ENCODE measurements around the gene LMOD3. TPM values are rescaled to one million over a fixed set of nuclear protein-coding genes. Genes with fewer than 3 reads are reported as not detected.

The LMOD3 gene
- total RNA-seq, 2 experiments from 2014 or later = not detected

DNA sequence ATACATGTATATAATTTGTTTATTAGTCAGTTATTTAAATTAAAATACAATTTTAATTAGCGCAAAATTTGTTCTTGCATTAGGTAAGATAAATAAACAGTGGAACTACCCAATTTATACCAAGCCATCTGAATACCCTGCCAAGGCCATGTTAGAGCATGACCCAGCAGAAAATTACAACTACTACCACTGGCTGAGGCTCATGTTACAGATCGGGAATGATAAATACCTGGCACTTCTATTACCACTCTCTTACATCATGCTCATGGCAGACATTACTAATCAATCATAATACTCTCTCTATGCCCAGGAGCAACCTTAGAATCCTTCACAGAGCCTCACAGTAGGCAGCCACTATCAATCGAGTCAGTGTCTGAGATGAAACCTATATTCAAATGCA lies 21.2 kb upstream of the LMOD3 start:
- H3K27me3 Mint-ChIP-seq = peaks cover 30% of the 10 kb centered on the region
- POLR2A ChIA-PET = no interaction called here
- H3K4me3 Mint-ChIP-seq = no peak overlapping the region
- no peaks in the 10 kb centered on the region for H3K9me3 Mint-ChIP-seq
- H3K36me3 Mint-ChIP-seq (ENCODE audit: low read depth) = no peaks in the 10 kb centered on the region
- CTCF ChIA-PET = no interaction called here
- H3K4me1 Mint-ChIP-seq = no peaks in the 10 kb centered on the region
- DNase-seq = no peak
- no peak overlapping the region for H3K27ac Mint-ChIP-seq

DNA sequence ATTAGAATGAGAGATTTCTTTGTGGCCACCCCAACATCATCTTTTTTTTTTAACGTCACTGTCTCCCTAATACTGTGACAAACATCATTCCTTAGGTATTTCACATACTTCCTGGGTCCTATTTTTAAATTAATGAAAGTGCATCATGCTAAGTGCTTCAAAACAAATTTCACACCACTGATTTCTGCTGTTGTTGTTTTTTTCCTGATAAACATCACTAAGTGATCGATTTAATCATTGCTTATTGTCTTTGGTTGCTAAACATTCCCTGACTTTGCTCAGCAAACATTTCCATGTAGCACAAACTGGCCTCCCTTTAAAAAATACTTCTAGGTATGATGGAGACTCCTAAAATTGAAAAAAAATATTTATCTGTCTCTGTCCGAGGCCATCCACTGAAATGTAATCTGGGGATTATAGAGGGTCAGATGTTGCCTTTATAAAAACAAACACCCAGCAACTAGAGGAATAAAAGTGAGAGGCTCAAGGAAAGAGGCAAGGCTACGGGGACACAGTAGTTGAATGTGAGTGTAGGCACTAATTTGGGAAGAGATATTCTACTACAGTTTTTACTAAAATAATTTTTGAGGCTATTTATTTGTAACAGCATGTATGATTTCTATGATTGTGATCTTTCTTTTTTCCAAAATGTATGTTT lies 20.5 kb upstream of the LMOD3 start:
- Mint-ChIP-seq H3K27me3 (peaks cover 30% of the 10 kb centered on the region), H3K9me3 (no peaks in the 10 kb centered on the region), H3K4me1 (no peaks in the 10 kb centered on the region), H3K4me3 (no peak overlapping the region), H3K27ac (no peak overlapping the region), H3K36me3 (ENCODE audit: low read depth) (no peaks in the 10 kb centered on the region)
- POLR2A ChIA-PET = no interaction called here
- DNase-seq = no peak
- CTCF ChIA-PET = no interaction called here

DNA sequence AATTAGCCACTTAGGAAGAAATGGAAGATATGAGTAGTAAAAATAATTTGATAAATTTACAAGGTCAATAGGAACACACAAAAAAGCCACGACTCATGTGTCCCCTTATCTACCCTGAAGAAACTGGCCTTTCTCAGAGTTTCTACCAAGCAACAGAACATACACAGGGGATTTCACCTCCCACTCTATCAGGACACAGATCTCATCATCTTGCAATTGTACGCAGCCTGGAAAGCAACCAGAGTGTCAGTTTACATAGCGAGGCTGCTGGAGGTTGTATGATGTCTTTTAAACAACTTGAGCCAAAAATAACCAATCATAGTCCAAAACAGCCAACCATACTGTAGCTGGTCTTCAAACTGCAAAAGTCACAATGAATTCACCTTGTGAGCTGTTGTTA lies 19.7 kb upstream of the LMOD3 start:
- Mint-ChIP-seq H3K9me3 (no peaks in the 10 kb centered on the region), H3K4me1 (no peaks in the 10 kb centered on the region), H3K36me3 (ENCODE audit: low read depth) (no peaks in the 10 kb centered on the region), H3K27me3 (peaks cover 30% of the 10 kb centered on the region), H3K27ac (no peak overlapping the region), H3K4me3 (no peak overlapping the region)
- POLR2A ChIA-PET = no interaction called here
- CTCF ChIA-PET = no interaction called here
- no peak for DNase-seq

GRCh38 chr3:69141313-69141712 lies 18.9 kb upstream of the LMOD3 start:
- CTCF ChIA-PET = no interaction called here
- POLR2A ChIA-PET = no interaction called here
- peaks cover 35% of the 10 kb centered on the region for H3K27me3 Mint-ChIP-seq
- DNase-seq = no peak
- H3K36me3 Mint-ChIP-seq (ENCODE audit: low read depth) = no peaks in the 10 kb centered on the region
- no peaks in the 10 kb centered on the region for H3K9me3 Mint-ChIP-seq
- H3K4me3 Mint-ChIP-seq = no peak overlapping the region
- H3K4me1 Mint-ChIP-seq = no peaks in the 10 kb centered on the region
- no peak overlapping the region for H3K27ac Mint-ChIP-seq

DNA sequence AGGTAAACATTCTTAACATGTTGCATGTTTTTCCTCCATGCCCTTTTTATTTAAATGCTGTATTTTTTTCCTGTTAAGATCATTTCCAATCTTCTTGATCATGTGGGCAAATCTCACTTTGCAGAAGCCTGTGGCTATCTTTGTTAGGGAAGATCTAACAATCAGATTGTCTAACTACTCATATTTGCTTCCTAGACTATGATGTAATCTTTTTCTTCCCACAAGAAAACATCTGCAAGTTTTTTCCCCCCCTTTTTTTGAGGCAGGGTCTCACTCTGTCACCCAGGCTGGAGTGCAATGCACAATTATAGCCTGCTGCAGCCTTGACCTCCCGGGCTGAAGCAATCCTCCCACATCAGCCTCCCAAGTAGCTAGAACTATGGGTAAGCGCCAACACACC lies 15.0 kb upstream of the LMOD3 start:
- H3K9me3 Mint-ChIP-seq = no peaks in the 10 kb centered on the region
- H3K36me3 Mint-ChIP-seq (ENCODE audit: low read depth) = no peaks in the 10 kb centered on the region
- no peak overlapping the region for H3K27ac Mint-ChIP-seq
- no peaks in the 10 kb centered on the region for H3K4me1 Mint-ChIP-seq
- ChIA-PET CTCF (interaction anchor here (0.7 to 2.2 kb wide), 3 partner anchors 16 to 24 kb away, joined by 3 to 7 read pairs (median 4); no protein-coding TSS in a partner anchor), POLR2A (no interaction called here)
- H3K4me3 Mint-ChIP-seq = no peak overlapping the region
- peaks cover 27% of the 10 kb centered on the region for H3K27me3 Mint-ChIP-seq
- DNase-seq = no peak

DNA sequence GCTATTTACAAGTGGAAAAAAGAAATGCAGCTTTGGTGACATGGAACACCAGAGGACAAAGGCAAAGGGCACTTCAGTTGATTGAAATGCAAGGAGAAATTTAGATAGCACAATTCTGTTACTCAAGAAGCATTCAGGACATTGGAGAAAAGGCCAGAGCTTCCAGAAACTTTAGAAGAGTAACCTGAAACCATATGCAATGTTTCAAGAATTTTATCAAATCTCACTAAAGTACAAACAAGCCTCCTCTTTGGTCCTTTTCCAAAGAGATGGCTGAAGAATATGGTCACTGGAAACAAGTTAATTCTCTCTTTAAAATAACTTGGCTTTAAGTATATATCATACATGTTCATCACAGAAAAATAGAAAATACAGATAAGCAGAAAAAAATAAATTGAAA lies 14.6 kb upstream of the LMOD3 start:
- ChIA-PET POLR2A (no interaction called here), CTCF (interaction anchor here (0.7 to 2.2 kb wide), 2 partner anchors 16 to 24 kb away, joined by 3 to 7 read pairs; no protein-coding TSS in a partner anchor)
- H3K36me3 Mint-ChIP-seq (ENCODE audit: low read depth) = no peaks in the 10 kb centered on the region

DNA sequence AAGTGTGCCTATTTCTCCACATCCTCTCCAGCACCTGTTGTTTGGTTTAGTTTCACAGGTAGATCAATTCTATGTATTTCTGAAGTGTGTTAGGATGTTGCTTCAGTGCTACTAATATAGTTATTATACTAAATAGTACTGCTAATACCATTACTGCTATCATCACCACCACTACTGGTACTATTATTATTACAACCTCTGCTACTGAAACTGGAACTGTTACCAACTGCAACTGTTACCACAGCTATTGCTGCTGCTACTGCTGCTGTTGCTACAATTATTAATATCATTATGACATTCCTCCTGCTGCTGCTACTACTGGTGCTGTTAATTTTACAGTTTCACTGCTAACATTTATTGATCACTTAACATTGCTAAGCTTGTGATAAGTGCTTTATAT lies 8.3 kb upstream of the LMOD3 start:
- no peaks in the 10 kb centered on the region for H3K9me3 Mint-ChIP-seq
- POLR2A ChIA-PET = interaction anchor here (0.6 kb wide), 1 partner anchor 121 kb away, joined by 4 read pairs; no protein-coding TSS in a partner anchor
- CTCF ChIA-PET = interaction anchor here (0.6 to 1.0 kb wide), 2 partner anchors 9 to 33 kb away, joined by 3 read pairs; no protein-coding TSS in a partner anchor
- no peaks in the 10 kb centered on the region for H3K36me3 Mint-ChIP-seq (ENCODE audit: low read depth)
- H3K27ac Mint-ChIP-seq = no peak overlapping the region
- no peaks in the 10 kb centered on the region for H3K4me1 Mint-ChIP-seq
- H3K27me3 Mint-ChIP-seq = peaks cover 5% of the 10 kb centered on the region
- no peak overlapping the region for H3K4me3 Mint-ChIP-seq
- no peak for DNase-seq

More for the DNA sequence above, 14.6 kb upstream of the LMOD3 start:
- H3K27ac Mint-ChIP-seq = no peak overlapping the region
- H3K27me3 Mint-ChIP-seq = peaks cover 24% of the 10 kb centered on the region
- no peaks in the 10 kb centered on the region for H3K9me3 Mint-ChIP-seq
- DNase-seq = no peak
- H3K4me3 Mint-ChIP-seq = no peak overlapping the region
- H3K4me1 Mint-ChIP-seq = no peaks in the 10 kb centered on the region

DNA sequence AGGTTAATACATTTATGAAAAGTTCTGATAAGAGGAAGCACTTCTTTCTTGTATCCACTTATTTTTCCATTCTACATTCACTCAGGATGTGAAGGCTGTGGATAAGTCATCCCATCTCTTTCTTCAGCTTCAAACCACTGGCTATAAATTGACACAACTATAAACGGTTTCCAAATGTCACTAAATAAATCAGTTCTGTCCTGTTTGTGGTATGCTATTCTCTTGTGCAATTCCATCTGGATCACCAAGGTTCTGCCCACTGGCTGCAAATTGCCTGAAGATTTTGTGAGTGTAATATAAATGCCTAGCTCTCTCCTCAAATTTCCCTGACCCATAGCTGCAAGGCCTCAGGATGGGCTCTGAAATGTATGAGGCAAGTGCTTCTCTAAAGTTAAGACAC lies 7.1 kb upstream of the LMOD3 start:
- Mint-ChIP-seq H3K27ac (no peak overlapping the region), H3K4me1 (no peaks in the 10 kb centered on the region), H3K36me3 (ENCODE audit: low read depth) (no peaks in the 10 kb centered on the region), H3K9me3 (no peaks in the 10 kb centered on the region), H3K27me3 (peaks cover 5% of the 10 kb centered on the region), H3K4me3 (no peak overlapping the region)
- CTCF ChIA-PET = no interaction called here
- POLR2A ChIA-PET = no interaction called here
- DNase-seq = no peak

- Mint-ChIP-seq H3K27ac (no peak overlapping the region), H3K4me3 (no peak overlapping the region), H3K36me3 (ENCODE audit: low read depth) (no peaks in the 10 kb centered on the region), H3K4me1 (no peaks in the 10 kb centered on the region), H3K9me3 (no peaks in the 10 kb centered on the region), H3K27me3 (peaks cover 5% of the 10 kb centered on the region)
- CTCF ChIA-PET = no interaction called here
- DNase-seq = no peak
- POLR2A ChIA-PET = no interaction called here
Measured at GRCh38 chr3:69128509-69128908, 6.1 kb upstream of the LMOD3 start.

- DNase-seq = no peak
- H3K36me3 Mint-ChIP-seq (ENCODE audit: low read depth) = no peaks in the 10 kb centered on the region
- H3K27me3 Mint-ChIP-seq = peaks cover 5% of the 10 kb centered on the region
- no peaks in the 10 kb centered on the region for H3K4me1 Mint-ChIP-seq
- no peak overlapping the region for H3K4me3 Mint-ChIP-seq
- ChIA-PET CTCF (interaction anchor here (0.7 kb wide), 1 partner anchor 12 kb away, joined by 3 read pairs; no protein-coding TSS in a partner anchor), POLR2A (no interaction called here)
- H3K9me3 Mint-ChIP-seq = no peaks in the 10 kb centered on the region
- H3K27ac Mint-ChIP-seq = no peak overlapping the region
Measured at GRCh38 chr3:69126999-69127398, 4.6 kb upstream of the LMOD3 start.

GRCh38 chr3:69126216-69126615 lies 3.8 kb upstream of the LMOD3 start:
- Mint-ChIP-seq H3K27ac (no peak overlapping the region), H3K4me3 (no peak overlapping the region), H3K9me3 (no peaks in the 10 kb centered on the region), H3K4me1 (peaks cover under 1% of the 10 kb centered on the region), H3K27me3 (peaks cover 5% of the 10 kb centered on the region), H3K36me3 (ENCODE audit: low read depth) (no peaks in the 10 kb centered on the region)
- CTCF ChIA-PET = interaction anchor here (1.1 to 1.3 kb wide), 3 partner anchors 36 to 284 kb away, joined by 3 to 6 read pairs (median 5); no protein-coding TSS in a partner anchor
- no peak for DNase-seq
- POLR2A ChIA-PET = no interaction called here

- no peak for DNase-seq
- H3K4me1 Mint-ChIP-seq = peaks cover 5% of the 10 kb centered on the region
- ChIA-PET POLR2A (interaction anchor here (1.4 kb wide), 1 partner anchor 57 kb away, joined by 3 read pairs; no protein-coding TSS in a partner anchor), CTCF (interaction anchor here (0.6 to 5.0 kb wide), 17 partner anchors 9 to 303 kb away, joined by 3 to 58 read pairs (median 4); no protein-coding TSS in a partner anchor)
- no peaks in the 10 kb centered on the region for H3K36me3 Mint-ChIP-seq (ENCODE audit: low read depth)
- no peaks in the 10 kb centered on the region for H3K9me3 Mint-ChIP-seq
- H3K27me3 Mint-ChIP-seq = peaks cover 3% of the 10 kb centered on the region
- H3K4me3 Mint-ChIP-seq = no peak overlapping the region
- no peak overlapping the region for H3K27ac Mint-ChIP-seq
Measured at GRCh38 chr3:69121950-69122349, 445 bp downstream of the LMOD3 start.

DNA sequence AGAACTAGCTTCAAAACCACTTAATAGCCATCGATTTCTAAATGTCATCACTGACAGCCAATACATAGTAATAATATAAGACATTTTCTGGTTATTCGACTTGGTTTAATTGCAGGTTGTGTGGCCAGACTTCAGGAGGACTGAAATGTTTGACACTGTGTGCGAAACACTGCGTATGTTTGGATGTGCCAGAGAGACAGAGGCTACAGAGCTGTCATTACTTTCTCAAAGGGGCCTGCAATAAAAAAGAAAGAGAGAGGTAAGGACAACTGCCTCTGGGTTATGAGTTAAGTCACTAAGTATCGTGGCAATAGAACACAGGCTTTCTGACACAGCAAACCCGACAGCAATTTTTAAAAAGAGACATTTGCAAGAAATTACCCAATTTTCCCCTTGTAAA lies 882 bp downstream of the LMOD3 start:
- Mint-ChIP-seq H3K27ac (no peak overlapping the region), H3K4me1 (peaks cover 5% of the 10 kb centered on the region), H3K36me3 (ENCODE audit: low read depth) (no peaks in the 10 kb centered on the region), H3K27me3 (no peaks in the 10 kb centered on the region), H3K9me3 (no peaks in the 10 kb centered on the region), H3K4me3 (no peak overlapping the region)
- ChIA-PET POLR2A (interaction anchor here (1.1 to 1.4 kb wide), 2 partner anchors 57 to 185 kb away, joined by 3 read pairs; no protein-coding TSS in a partner anchor), CTCF (interaction anchor here (0.5 to 5.0 kb wide), 33 partner anchors 10 to 548 kb away, joined by 3 to 58 read pairs (median 4); partner anchors contain the start of gene EOGT)
- DNase-seq = no peak

All from activated CD4-positive, alpha-beta memory T cell treated with anti-CD3 and anti-CD28 coated beads, Interleukin-2, amount 10 ng/mL, durations not matched to agents 7 days and 5 days (primary cell).